Measurements from ENCODE around the gene USP3. TPM values are rescaled to one million over a fixed set of nuclear protein-coding genes. Genes with fewer than 3 reads are reported as not detected.
"Not testable (repeated sequence)": the region's sequence is repeated elsewhere in the genome, so short reads cannot be mapped to it uniquely, and the experiment has no call there.

USP3 gene
- total and polyA plus RNA-seq, 7 donors: 9.4 to 13.6 (median 10.9) TPM

DNA sequence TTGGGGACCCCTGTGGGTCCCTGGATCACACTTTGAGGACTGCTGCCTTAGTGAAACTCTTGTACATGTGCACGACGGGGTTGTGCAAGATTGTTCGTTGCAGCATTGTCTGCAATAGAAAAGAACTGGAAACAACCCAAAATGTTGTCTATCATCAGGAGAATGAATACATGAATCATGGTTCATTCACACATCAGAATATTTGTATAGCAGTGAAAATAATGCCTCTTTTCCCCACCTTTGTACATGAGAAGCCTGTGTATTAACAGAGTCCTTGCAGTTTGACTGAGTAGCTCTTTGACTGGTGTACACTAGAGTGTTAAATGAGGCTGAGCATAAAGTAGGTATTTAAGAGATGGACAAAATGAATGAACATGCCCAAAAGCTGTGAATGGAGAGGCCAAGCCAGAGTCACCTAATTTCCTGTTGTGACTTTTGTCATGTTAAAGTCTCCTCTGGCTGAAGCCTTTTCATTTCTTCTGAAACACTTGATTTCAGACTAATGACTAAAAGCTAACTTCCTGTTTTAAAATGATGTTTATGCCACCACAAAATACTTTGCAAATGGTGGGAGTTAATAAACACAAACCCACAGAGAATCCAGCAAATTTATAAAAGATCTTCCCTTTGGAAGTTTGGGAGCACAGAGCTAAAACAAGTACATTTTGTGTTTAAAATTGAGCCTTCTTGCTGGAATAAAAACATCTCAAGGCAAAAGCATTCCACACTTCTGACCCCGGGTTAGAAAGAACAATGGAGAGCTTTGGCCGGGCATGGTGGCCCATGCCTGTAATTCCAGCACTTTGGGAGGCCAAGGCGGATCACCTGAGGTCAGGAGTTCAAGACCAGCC, 20.6 kb upstream of the USP3 start:
- intact Hi-C loops (cut with DNase I): no loop called here
- no peak overlapping the region for H3K4me3 ChIP-seq
- no peaks in the 10 kb centered on the region for H3K27me3 ChIP-seq (ENCODE audit: insufficient read depth in 3 of 3, low read length in 2 of 3)
- DNase-seq (no peak), ATAC-seq (no peak)
- WGBS, 3 donors: 67 to 76% (median 68%) methylated on average over 6 of the region's 6 CpGs
- no peaks in the 10 kb centered on the region for H3K4me1 ChIP-seq
- no peak overlapping the region for H3K27ac ChIP-seq
- no peaks in the 10 kb centered on the region for H3K9me3 ChIP-seq
- H3K36me3 ChIP-seq (ENCODE audit: insufficient read depth in 1 of 2, low read depth in 1 of 2): no peaks in the 10 kb centered on the region
- no peak for TF ChIP-seq CTCF (IDR thresholded peaks at IDR 0.05)

DNA sequence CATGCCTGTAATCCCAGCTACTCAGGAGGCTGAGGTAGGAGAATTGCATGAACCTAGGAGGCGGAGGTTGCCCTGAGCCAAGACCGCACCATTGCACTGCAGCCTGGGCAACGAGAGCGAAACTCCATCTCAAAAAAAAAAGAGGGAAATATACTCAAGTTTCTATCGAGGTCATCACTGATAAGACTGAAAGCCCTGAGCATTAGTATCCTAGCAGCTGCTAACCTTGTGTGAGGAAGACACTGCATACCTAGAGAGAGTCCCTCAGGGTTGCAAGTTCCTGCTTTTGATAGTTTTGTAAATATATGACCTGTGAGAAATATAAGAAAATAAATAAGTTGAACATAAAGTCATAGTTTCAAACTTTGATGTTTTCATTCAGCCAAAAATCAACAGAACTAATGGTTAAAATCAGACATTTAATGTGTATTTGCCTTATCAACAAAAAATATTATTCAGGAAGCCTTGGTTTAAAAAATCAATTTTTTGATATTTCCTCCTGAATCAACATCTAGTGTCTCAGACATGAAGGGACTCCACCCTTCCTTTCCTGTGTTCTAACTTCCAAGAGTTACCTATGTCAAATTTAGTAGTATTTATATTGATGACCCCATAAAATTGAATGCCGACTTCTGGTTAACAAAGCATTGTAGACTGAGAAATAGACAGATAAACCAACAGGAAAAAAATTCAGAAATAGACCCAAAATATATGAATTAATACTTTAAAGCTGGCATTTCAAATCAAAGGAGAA, 19.8 kb upstream of the USP3 start:
- H3K4me3 ChIP-seq: no peak overlapping the region
- H3K9me3 ChIP-seq: no peaks in the 10 kb centered on the region
- WGBS, 3 donors: 84 to 89% (median 86%) methylated on average over 6 of the region's 6 CpGs
- DNase-seq (no peak), ATAC-seq (no peak)
- no peaks in the 10 kb centered on the region for H3K27me3 ChIP-seq (ENCODE audit: insufficient read depth in 3 of 3, low read length in 2 of 3)
- H3K27ac ChIP-seq: no peak overlapping the region
- intact Hi-C loops (cut with DNase I): no loop called here
- no peaks in the 10 kb centered on the region for H3K4me1 ChIP-seq
- TF ChIP-seq CTCF (IDR thresholded peaks at IDR 0.05): no peak
- H3K36me3 ChIP-seq (ENCODE audit: insufficient read depth in 1 of 2, low read depth in 1 of 2): no peaks in the 10 kb centered on the region

DNA sequence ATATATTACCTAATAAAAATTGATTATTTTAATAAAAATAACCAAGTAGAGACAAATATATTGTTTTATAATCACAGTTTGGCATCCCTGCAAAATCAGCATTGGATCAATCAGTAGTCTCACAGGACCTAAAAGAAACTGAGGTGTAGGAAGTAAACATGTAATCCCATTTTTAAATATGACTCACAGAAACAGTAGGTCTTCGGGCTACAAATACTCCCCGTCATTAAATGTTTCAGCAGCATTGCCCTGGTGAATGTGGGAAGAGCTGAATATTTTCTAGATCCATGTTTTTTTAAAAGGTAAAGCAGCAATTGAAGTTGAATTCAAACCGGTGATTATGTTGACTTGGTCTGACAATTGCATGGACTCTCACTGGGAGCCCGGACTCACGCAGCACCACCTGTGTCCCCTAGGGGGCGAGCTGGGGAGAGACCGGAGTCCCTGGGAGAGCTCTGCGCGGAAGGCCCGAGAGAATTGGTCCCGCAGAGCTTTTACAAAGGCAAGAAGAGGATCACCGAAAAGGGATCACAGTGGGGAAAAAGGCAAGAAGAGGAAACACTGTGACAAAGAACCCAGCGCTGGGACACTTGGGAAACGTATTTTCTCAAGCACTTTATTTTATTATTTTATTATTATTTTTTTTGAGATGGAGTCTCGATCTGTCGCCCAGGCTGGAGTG, 17.2 kb upstream of the USP3 start:
- Histone ChIP-seq H3K27me3 (ENCODE audit: insufficient read depth in 3 of 3, low read length in 2 of 3) (no peaks in the 10 kb centered on the region), H3K27ac (no peak overlapping the region), H3K36me3 (ENCODE audit: insufficient read depth in 1 of 2, low read depth in 1 of 2) (no peaks in the 10 kb centered on the region), H3K4me1 (no peaks in the 10 kb centered on the region), H3K9me3 (no peaks in the 10 kb centered on the region), H3K4me3 (no peak overlapping the region)
- ATAC-seq (peak; percentile 87 to 95 (median 92)), DNase-seq (peak; percentile 88 to 91)
- peak; percentile 86 for TF ChIP-seq CTCF (IDR thresholded peaks at IDR 0.05)
- 25 to 30% (median 30%) methylated on average over 16 of the region's 16 CpGs for whole genome bisulfite sequencing, 3 donors
- intact Hi-C loops (cut with DNase I): no loop called here

- H3K4me3 ChIP-seq; H3K4me1 ChIP-seq; H3K9me3 ChIP-seq; H3K27me3 ChIP-seq (ENCODE audit: insufficient read depth in 3 of 3, low read length in 2 of 3); H3K27ac ChIP-seq; DNase-seq; H3K36me3 ChIP-seq (ENCODE audit: insufficient read depth in 1 of 2, low read depth in 1 of 2); intact Hi-C loops (cut with DNase I); ATAC-seq: not testable (repeated sequence)
- WGBS, 3 donors: 67 to 86% (median 71%) methylated on average over 10 of the region's 10 CpGs
Observed at GRCh38 chr15:63487758-63488397, 16.5 kb upstream of the USP3 start.

Measured in psoas muscle (tissue), 8 donors.